MM.1S (cell line): Measurements from ENCODE around the gene IL2RG.

Source experiments
- DNase-seq: peaks from one replicate; pipeline ENCODE4 v3.0.0-alpha.2; 2015
- H2AFZ ChIP-seq: fragments of 300-600 bp; sonication (generic); 2 replicates; pipeline ENCODE4 v1.6.0; 2016; ENCODE audit warnings: antibody characterized with exemption, low read length
- H3F3A ChIP-seq: fragments of 300-600 bp; sonication (generic); 2 replicates; pipeline ENCODE4 v1.6.1; 2016; ENCODE audit warnings: mild to moderate bottlenecking, antibody characterized with exemption, low read length, moderate library complexity, mixed read lengths; ENCODE audit not compliant: insufficient read depth
- H3K27ac ChIP-seq: fragments of 300-600 bp; sonication (generic); 2 replicates; pipeline ENCODE4 v1.5.1; 2016; ENCODE audit warnings: mild to moderate bottlenecking, low read length
- H3K27me3 ChIP-seq: fragments of 300-600 bp; sonication (generic); replicated peaks from 2 replicates; pipeline ENCODE4 v1.6.0; 2016; ENCODE audit warnings: low read length; ENCODE audit not compliant: insufficient read depth
- H3K36me3 ChIP-seq: fragments of 300-600 bp; sonication (generic); replicated peaks from 2 replicates; pipeline ENCODE4 v1.6.1; 2016; ENCODE audit warnings: mild to moderate bottlenecking, low read length, mixed read lengths; ENCODE audit not compliant: insufficient read depth
- H3K4me1 ChIP-seq: fragments of 300-600 bp; sonication (generic); 2 replicates; pipeline ENCODE4 v1.6.1; 2016; ENCODE audit warnings: low read length, mixed read lengths
- H3K4me2 ChIP-seq: fragments of 300-600 bp; sonication (generic); 2 replicates; pipeline ENCODE4 v1.6.0; 2016; ENCODE audit warnings: low read depth, low read length
- H3K4me3 ChIP-seq: fragments of 300-600 bp; sonication (generic); 2 replicates; pipeline ENCODE4 v1.5.1; 2016; ENCODE audit warnings: low read length, mixed read lengths
- H3K79me2 ChIP-seq: fragments of 300-600 bp; sonication (generic); 2 replicates; pipeline ENCODE4 v1.6.1; 2016; ENCODE audit warnings: mixed run types, low read length, mixed read lengths
- H3K9ac ChIP-seq: fragments of 300-600 bp; sonication (generic); 2 replicates; pipeline ENCODE4 v1.6.1; 2016; ENCODE audit warnings: low read length, mixed read lengths
- H3K9me2 ChIP-seq: fragments of 300-600 bp; sonication (generic); replicated peaks from 2 replicates; pipeline ENCODE4 v1.6.1; 2016; ENCODE audit warnings: mild to moderate bottlenecking, low read length, mixed read lengths; ENCODE audit not compliant: insufficient read depth
- H3K9me3 ChIP-seq: fragments of 300-600 bp; sonication (generic); replicated peaks from 2 replicates; pipeline ENCODE4 v1.6.1; 2016; ENCODE audit warnings: mild to moderate bottlenecking, low read length, mixed read lengths; ENCODE audit not compliant: insufficient read depth
- H4K20me1 ChIP-seq: fragments of 300-600 bp; sonication (generic); 2 replicates; pipeline ENCODE4 v1.6.1; 2016; ENCODE audit warnings: mild to moderate bottlenecking, low read length, moderate library complexity, mixed read lengths; ENCODE audit not compliant: insufficient read depth
- EZH2 ChIP-seq: fragments of 300-600 bp; sonication (generic); optimal IDR thresholded peaks from 2 replicates; pipeline ENCODE3; 2017; ENCODE audit warnings: low read depth, mild to moderate bottlenecking, antibody characterized with exemption, low read length, mixed read lengths
- EZH2phosphoT487 ChIP-seq: fragments of 300-600 bp; sonication (generic); IDR thresholded peaks from 2 replicates; pipeline ENCODE4 v1.6.1; 2018; ENCODE audit warnings: antibody characterized with exemption, low read length
- TF ChIP-seq, protein P1 (sequence below): fragments of 300-600 bp; sonication (generic); IDR thresholded peaks from 2 replicates; pipeline ENCODE4 v1.5.1; 2016; ENCODE audit warnings: antibody characterized with exemption, low read length, mixed read lengths

IL2RG gene

DNA sequence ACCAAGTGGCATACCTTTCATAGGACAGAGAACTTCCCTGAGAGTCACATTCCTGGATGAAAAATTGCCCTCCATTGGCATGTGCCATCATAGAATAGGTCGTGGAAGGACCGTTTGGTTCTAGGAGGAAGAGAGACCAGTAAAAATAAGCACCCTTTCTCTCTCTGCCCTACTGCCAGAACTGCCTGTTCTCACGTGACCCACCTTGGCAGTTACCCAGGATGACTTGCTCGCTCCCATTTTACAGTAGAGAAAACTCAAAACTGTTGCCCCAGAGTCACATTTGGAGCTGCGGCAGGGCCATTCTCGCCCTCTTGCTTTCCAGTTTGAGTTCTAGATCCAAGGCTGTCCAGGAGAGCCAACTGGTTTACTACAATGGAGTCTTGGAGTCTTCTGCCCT is 32.1 kb upstream of the IL2RG start:
- no peak overlapping the region for H3K4me2 ChIP-seq
- DNase-seq = no peak
- H2AFZ ChIP-seq = no peak overlapping the region
- no peaks in the 10 kb centered on the region for H4K20me1 ChIP-seq
- no peak overlapping the region for H3K4me3 ChIP-seq
- H3K79me2 ChIP-seq = no peaks in the 10 kb centered on the region
- no peaks in the 10 kb centered on the region for H3F3A ChIP-seq
- no peaks in the 10 kb centered on the region for H3K4me1 ChIP-seq
- H3K9me3 ChIP-seq = no peaks in the 10 kb centered on the region
- no peak for TF ChIP-seq EZH2phosphoT487
- TF ChIP-seq, protein P1, sequence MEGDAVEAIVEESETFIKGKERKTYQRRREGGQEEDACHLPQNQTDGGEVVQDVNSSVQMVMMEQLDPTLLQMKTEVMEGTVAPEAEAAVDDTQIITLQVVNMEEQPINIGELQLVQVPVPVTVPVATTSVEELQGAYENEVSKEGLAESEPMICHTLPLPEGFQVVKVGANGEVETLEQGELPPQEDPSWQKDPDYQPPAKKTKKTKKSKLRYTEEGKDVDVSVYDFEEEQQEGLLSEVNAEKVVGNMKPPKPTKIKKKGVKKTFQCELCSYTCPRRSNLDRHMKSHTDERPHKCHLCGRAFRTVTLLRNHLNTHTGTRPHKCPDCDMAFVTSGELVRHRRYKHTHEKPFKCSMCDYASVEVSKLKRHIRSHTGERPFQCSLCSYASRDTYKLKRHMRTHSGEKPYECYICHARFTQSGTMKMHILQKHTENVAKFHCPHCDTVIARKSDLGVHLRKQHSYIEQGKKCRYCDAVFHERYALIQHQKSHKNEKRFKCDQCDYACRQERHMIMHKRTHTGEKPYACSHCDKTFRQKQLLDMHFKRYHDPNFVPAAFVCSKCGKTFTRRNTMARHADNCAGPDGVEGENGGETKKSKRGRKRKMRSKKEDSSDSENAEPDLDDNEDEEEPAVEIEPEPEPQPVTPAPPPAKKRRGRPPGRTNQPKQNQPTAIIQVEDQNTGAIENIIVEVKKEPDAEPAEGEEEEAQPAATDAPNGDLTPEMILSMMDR = no peak
- no peak for TF ChIP-seq EZH2
- H3K9me2 ChIP-seq = no peaks in the 10 kb centered on the region
- H3K36me3 ChIP-seq = no peaks in the 10 kb centered on the region
- H3K27me3 ChIP-seq = no peaks in the 10 kb centered on the region
- no peak overlapping the region for H3K27ac ChIP-seq
- no peak overlapping the region for H3K9ac ChIP-seq

DNA sequence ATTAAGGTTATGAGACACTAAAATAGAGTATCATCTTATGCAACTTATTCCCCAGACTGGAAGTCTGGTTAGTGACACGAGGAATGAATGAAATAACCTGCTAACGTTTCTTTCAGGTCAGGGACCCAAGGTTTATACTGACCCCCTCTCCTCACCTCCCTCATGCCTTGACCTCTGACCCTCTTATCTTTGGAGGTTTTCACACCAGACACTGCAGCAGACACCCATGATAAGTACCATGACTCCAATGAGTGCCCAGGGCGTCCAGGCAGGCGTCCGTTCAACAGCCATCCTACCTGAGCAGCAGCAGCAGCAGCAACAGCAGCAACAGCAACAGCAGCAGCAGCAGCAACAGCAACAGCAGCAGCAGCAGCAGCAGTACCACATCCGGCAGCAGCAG is 29.1 kb upstream of the IL2RG start:
- H3K79me2 ChIP-seq = no peaks in the 10 kb centered on the region
- no peak overlapping the region for H2AFZ ChIP-seq
- no peaks in the 10 kb centered on the region for H3K4me1 ChIP-seq
- H3K4me2 ChIP-seq = no peak overlapping the region
- no peak overlapping the region for H3K4me3 ChIP-seq
- H3K9ac ChIP-seq = no peak overlapping the region
- H3K27me3 ChIP-seq = no peaks in the 10 kb centered on the region
- no peaks in the 10 kb centered on the region for H3K36me3 ChIP-seq
- no peaks in the 10 kb centered on the region for H3K9me3 ChIP-seq
- H4K20me1 ChIP-seq = no peaks in the 10 kb centered on the region
- no peaks in the 10 kb centered on the region for H3F3A ChIP-seq
- H3K9me2 ChIP-seq = no peaks in the 10 kb centered on the region
- no peak overlapping the region for H3K27ac ChIP-seq
- no peak for TF ChIP-seq EZH2
- TF ChIP-seq, protein P1 = no peak
- TF ChIP-seq EZH2phosphoT487 = no peak
- no peak for DNase-seq

DNA sequence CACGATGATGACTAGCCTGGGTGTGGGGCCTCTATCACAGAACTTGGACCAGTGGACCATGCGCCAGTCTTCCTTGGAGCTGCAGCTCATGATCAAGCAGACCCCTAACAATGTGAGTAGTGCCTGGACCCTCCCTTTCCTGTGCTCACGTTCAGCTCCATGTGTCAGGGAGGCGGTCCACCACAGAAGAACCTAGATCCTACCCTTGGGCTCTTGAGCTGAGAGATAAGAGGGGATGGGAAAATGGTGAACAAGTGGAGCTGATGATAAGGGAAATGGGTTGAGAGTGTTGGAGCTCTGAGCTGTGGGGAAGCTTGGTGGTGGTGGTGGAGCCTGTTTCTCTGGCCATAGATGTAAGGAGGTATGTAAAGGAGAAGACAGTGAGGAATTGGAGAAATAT is 20.1 kb upstream of the IL2RG start:
- Histone ChIP-seq H3F3A (no peaks in the 10 kb centered on the region), H3K4me1 (no peaks in the 10 kb centered on the region), H3K79me2 (no peaks in the 10 kb centered on the region), H3K4me2 (no peak overlapping the region), H3K9me3 (no peaks in the 10 kb centered on the region), H3K36me3 (no peaks in the 10 kb centered on the region), H3K9me2 (no peaks in the 10 kb centered on the region), H3K27ac (no peak overlapping the region), H4K20me1 (no peaks in the 10 kb centered on the region), H2AFZ (no peak overlapping the region), H3K27me3 (no peaks in the 10 kb centered on the region), H3K4me3 (no peak overlapping the region), H3K9ac (no peak overlapping the region)
- TF ChIP-seq, protein P1 = no peak
- TF ChIP-seq EZH2 = no peak
- TF ChIP-seq EZH2phosphoT487 = no peak
- no peak for DNase-seq
